Epithelial cell of proximal tubule (primary cell): Measurements from ENCODE around the gene TBC1D8. TPM values are rescaled to one million over a fixed set of nuclear protein-coding genes. Genes with fewer than 3 reads are reported as not detected.

ENCODE experiments used
- DNase-seq: peaks from one replicate; pipeline ENCODE4 v3.0.0-alpha.2; 2011; ENCODE audit warnings: low read depth
- H3K4me3 ChIP-seq: 2 replicates; pipeline ENCODE4 v1.5.1; 2011; ENCODE audit warnings: low read depth, mild to moderate bottlenecking, low read length
- CTCF ChIP-seq: conservative IDR thresholded peaks from 2 replicates; pipeline ENCODE4 v1.5.1; 2012; ENCODE audit warnings: low read depth, mild to moderate bottlenecking, low read length
- total RNA-seq: library from RNA; depleted of rRNA; stranded (reverse); fragments of >200 nt; gene quantifications from 2 replicates; pipeline ENCODE4 v1.2.3, GENCODE V29; 2015

TBC1D8 gene
- total RNA-seq, 1 donor from 2014 or later = 20.5 TPM

DNA sequence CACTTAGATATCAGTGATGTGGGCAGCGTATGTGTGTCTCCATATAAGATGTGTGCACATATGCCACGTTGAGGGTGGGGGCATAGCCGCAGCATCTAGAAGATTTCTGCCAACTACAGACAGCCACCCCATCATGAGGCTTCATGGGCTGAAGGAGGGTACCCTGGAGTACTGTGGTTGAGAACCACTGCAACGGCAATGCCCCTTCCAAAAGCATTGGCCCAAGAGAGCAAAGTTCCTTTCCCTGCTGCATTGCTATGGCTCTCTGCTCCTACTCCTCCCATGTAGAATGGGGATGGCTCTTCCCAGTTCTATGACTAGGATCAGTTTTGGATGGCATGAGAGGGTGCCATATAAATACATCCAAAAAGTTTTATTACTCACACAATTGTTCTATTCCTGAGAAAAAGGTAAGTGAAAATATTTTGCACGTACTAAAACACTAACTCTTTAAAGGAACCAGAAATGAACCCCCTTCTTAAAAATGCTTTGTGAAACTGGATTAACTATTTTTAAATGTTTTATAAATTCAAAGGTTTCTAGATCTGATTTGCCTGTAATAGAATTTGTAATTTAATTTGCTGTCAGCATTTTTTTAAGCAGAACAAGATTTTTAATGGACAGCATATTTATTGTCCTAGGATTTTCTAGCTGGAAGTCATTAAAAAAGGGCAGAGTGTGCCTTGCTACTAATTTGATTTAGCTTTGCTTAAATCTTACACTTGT lies 153.5 kb downstream of the TBC1D8 start:
- H3K4me3 ChIP-seq = no peak overlapping the region
- DNase-seq = no peak
- no peak for TF ChIP-seq CTCF

- TF ChIP-seq CTCF = no peak
- DNase-seq = no peak
- H3K4me3 ChIP-seq = no peak overlapping the region
These were observed 155.7 kb downstream of the TBC1D8 start for GRCh38 chr2:100995309-100996075.

- no peak for DNase-seq
- TF ChIP-seq CTCF = no peak
- no peak overlapping the region for H3K4me3 ChIP-seq
These were observed 157.9 kb downstream of the TBC1D8 start for GRCh38 chr2:100993294-100993693.

DNA sequence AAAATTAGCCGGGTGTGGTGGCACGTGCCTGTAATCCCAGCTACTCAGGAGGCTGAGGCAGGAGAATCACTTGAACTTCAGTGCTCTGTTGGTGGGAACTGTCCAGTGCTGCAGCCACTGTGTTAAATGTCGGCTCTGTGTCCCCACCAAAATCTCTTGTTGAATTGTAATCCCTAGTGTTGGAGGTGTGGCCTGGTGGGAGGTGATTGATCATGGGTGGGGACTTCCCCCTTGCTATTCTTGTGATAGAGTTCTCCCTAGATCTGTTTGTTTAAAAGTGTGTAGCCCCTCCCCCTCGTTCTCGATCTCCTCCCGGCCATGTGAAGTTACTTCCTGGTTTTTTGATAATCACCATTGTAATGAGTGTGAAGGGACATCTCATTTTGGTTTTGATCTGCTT lies 158.9 kb downstream of the TBC1D8 start:
- TF ChIP-seq CTCF = no peak
- no peak overlapping the region for H3K4me3 ChIP-seq
- DNase-seq = no peak

DNA sequence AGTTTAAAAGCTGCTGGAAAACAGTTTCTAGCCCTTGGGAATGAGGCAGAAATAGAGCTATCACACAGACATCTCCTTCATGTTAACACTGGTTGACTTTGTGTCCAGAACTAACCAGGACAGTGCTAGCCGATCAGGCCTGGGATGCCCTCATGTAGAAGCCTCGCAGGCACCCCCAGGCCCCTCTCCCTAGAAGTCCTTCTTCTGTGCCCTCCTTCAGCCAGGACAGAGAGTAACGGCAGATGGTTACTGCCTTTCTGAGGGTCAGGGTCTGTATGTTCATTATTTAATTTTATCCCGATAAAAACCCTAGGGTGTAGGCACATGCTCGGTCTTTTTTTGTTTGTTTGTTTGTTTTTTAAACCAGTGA lies 159.8 kb downstream of the TBC1D8 start:
- H3K4me3 ChIP-seq = no peak overlapping the region
- DNase-seq = no peak
- TF ChIP-seq CTCF = no peak

DNA sequence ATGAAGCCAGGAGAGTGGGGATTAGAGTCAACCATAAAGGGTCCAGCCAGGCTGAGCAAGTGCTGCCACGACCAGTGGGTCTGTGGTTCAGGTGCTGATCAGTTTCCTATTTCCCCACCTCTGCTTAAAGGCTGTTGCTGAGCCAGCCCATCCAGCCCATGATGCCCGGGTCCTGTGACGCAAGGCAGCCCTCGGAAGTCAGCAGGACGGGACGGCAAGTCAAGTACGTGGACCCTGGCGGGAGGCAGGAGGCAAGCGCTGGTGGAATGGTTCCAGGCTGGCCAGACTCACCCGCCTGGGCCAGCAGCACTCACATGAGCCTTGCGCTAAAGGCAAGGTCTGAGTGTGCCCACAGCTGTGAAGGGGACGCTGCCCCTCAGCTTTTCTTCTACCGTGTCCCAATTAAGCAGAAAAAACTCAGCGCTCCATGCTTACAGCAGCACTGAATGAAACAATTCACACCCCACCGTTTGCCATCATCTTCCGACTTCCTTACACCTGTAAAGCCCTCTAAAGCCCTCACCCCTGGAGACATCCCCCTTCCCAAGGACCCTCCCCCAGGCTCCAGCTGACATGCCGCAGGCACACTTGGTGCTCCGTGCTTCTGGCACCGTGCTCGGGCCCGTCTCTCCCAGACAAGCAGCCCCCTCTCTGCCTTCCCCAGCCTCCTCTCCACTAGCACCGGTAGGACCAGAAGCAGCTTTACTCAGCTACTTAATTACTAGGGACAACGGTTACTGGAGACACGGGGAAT lies 160.4 kb downstream of the TBC1D8 start:
- no peak for TF ChIP-seq CTCF
- no peak for DNase-seq
- H3K4me3 ChIP-seq = no peak overlapping the region
